Measurements from ENCODE around the gene COL5A1.

Gene COL5A1

DNA sequence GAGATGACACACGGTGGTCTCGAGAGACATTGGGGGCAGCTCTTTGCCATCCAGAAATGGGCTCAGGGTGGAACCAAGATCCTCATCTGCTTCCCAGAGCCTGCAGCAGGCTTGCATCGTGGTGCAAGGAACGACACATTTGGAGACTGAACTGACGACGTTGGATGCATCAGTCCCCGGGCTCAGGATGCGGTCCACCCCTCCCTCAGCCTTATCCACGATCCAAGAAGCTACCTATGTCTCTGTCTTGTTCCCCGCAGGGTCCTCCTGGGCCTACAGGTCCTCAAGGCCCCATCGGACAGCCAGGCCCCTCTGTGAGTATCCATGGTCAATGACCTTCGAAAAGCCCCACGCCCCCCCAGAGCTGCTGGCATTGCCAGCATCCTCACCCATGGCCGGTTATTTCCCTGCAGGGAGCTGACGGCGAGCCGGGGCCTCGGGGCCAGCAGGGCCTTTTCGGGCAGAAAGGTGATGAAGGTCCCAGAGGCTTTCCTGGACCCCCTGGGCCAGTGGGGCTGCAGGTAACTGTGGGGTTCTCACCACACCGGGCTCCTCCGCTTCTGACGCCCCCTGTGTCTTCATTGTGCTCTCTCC, 169.6 kb downstream of the COL5A1 start:
- no peak for TF ChIP-seq REST (IDR thresholded peaks at IDR 0.05; ENCODE audit: low read depth)
- no peak for TF ChIP-seq EGR1 (IDR thresholded peaks at IDR 0.05)
- no peak for TF ChIP-seq ZBTB7A (IDR thresholded peaks at IDR 0.05; ENCODE audit: low read depth)
- no peak for TF ChIP-seq RAD21 (IDR thresholded peaks at IDR 0.05; ENCODE audit: low read depth)
- TF ChIP-seq FOXM1 (IDR thresholded peaks at IDR 0.05; ENCODE audit: borderline replicate concordance, low read depth): no peak
- no peak for TF ChIP-seq TEAD4 (IDR thresholded peaks at IDR 0.05)
- TF ChIP-seq, protein P1, sequence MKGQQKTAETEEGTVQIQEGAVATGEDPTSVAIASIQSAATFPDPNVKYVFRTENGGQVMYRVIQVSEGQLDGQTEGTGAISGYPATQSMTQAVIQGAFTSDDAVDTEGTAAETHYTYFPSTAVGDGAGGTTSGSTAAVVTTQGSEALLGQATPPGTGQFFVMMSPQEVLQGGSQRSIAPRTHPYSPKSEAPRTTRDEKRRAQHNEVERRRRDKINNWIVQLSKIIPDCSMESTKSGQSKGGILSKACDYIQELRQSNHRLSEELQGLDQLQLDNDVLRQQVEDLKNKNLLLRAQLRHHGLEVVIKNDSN (IDR thresholded peaks at IDR 0.05): no peak
- TF ChIP-seq CEBPB (IDR thresholded peaks at IDR 0.05): no peak
- no peak for TF ChIP-seq YY1 (IDR thresholded peaks at IDR 0.05; ENCODE audit: low read depth)
- TF ChIP-seq, protein P2, sequence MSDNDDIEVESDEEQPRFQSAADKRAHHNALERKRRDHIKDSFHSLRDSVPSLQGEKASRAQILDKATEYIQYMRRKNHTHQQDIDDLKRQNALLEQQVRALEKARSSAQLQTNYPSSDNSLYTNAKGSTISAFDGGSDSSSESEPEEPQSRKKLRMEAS (IDR thresholded peaks at IDR 0.05): no peak
- TF ChIP-seq NFIC (IDR thresholded peaks at IDR 0.05): no peak
- no peak for TF ChIP-seq CREB1 (IDR thresholded peaks at IDR 0.05; ENCODE audit: low read depth)
- no peak for TF ChIP-seq EP300 (IDR thresholded peaks at IDR 0.05; ENCODE audit: borderline replicate concordance)
- no peak for TF ChIP-seq TCF12 (IDR thresholded peaks at IDR 0.05; ENCODE audit: low read depth)
- no peak for TF ChIP-seq TAF1 (IDR thresholded peaks at IDR 0.05; ENCODE audit: low read depth)

DNA sequence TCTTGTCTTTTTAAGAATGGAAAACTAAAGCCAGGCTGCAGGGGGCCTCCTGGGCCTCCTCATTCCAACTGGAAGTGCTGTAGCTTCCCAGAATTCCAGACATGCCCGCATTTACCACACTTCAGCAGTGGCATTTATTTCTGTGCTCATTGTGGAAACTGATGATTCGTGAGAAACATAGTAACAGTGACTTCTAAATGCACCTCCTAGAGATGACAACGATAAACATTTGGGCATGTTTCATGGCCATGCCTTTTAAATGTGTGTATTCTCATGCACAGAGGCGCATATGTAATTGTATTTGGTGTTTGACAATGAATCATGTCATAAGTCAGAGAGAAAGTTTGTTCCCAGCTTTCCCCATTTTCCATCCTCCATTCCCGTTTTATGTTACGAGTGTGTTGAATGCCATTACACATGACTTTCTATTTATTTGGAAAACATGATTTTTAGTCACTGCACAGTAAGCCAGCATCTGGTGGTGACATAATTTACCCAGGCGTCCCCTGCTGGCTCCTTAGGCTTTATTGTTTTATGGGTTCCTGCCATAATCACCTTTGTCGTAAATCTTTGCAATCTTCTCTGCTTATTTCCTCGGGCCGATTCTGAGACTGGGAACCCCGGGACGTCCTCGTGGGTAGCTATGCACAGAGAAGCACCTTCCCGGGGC, 170.2 kb downstream of the COL5A1 start:
- no peak for TF ChIP-seq TAF1 (IDR thresholded peaks at IDR 0.05; ENCODE audit: low read depth)
- TF ChIP-seq NFIC (IDR thresholded peaks at IDR 0.05): no peak

GRCh38 chr9:134812343-134812673, 170.7 kb downstream of the COL5A1 start:
- TF ChIP-seq CREB1 (IDR thresholded peaks at IDR 0.05; ENCODE audit: low read depth) (no peak), ZBTB7A (IDR thresholded peaks at IDR 0.05; ENCODE audit: low read depth) (no peak), CEBPB (IDR thresholded peaks at IDR 0.05) (no peak), NFIC (IDR thresholded peaks at IDR 0.05) (no peak), TEAD4 (IDR thresholded peaks at IDR 0.05) (no peak), TCF12 (IDR thresholded peaks at IDR 0.05; ENCODE audit: low read depth) (no peak), YY1 (IDR thresholded peaks at IDR 0.05; ENCODE audit: low read depth) (no peak)
- TF ChIP-seq, protein P2 (IDR thresholded peaks at IDR 0.05): no peak

- TF ChIP-seq NFIC (IDR thresholded peaks at IDR 0.05) (no peak), EP300 (IDR thresholded peaks at IDR 0.05; ENCODE audit: borderline replicate concordance) (no peak), RAD21 (IDR thresholded peaks at IDR 0.05; ENCODE audit: low read depth) (no peak), REST (IDR thresholded peaks at IDR 0.05; ENCODE audit: low read depth) (no peak), ZBTB7A (IDR thresholded peaks at IDR 0.05; ENCODE audit: low read depth) (no peak), TCF12 (IDR thresholded peaks at IDR 0.05; ENCODE audit: low read depth) (no peak), FOXM1 (IDR thresholded peaks at IDR 0.05; ENCODE audit: borderline replicate concordance, low read depth) (no peak), YY1 (IDR thresholded peaks at IDR 0.05; ENCODE audit: low read depth) (no peak), CEBPB (IDR thresholded peaks at IDR 0.05) (no peak), TEAD4 (IDR thresholded peaks at IDR 0.05) (no peak), CREB1 (IDR thresholded peaks at IDR 0.05; ENCODE audit: low read depth) (no peak), TAF1 (IDR thresholded peaks at IDR 0.05; ENCODE audit: low read depth) (no peak), EGR1 (IDR thresholded peaks at IDR 0.05) (no peak)
- TF ChIP-seq, protein P2 (IDR thresholded peaks at IDR 0.05): no peak
- TF ChIP-seq, protein P1 (IDR thresholded peaks at IDR 0.05): no peak
Observed at GRCh38 chr9:134813841-134814240, 172.2 kb downstream of the COL5A1 start.

- no peak for TF ChIP-seq YY1 (IDR thresholded peaks at IDR 0.05; ENCODE audit: low read depth)
Observed at GRCh38 chr9:134814598-134815215, 173.1 kb downstream of the COL5A1 start.

Data from Ishikawa (cell line).